Colonic mucosa (tissue), 4 donors: ENCODE results near the gene PADI1. TPM values are rescaled to one million over a fixed set of nuclear protein-coding genes. Genes with fewer than 3 reads are reported as not detected.

Source experiments
- DNase-seq: peaks from one replicate; pipeline ENCODE4 v3.0.0-alpha.2; 2020
- H3K27ac ChIP-seq: fragments of 200-600 bp; one replicate; pipeline ENCODE4 v1.8.0; 2021
- H3K27me3 ChIP-seq: fragments of 200-600 bp; one replicate; pipeline ENCODE4 v1.8.0; 2021
- H3K36me3 ChIP-seq: fragments of 200-600 bp; one replicate; pipeline ENCODE4 v1.8.0; 2021
- H3K4me1 ChIP-seq: fragments of 200-600 bp; one replicate; pipeline ENCODE4 v1.8.0; 2021; ENCODE audit warnings: mild to moderate bottlenecking
- H3K4me3 ChIP-seq: fragments of 200-600 bp; one replicate; pipeline ENCODE4 v1.8.0; 2021
- H3K9ac ChIP-seq, 2 donors: one replicate each; pipeline ENCODE4 v1.7.0; 2013; ENCODE audit warnings: control low read depth in 2 of 2, low read depth in 2 of 2, low read length in 2 of 2
- H3K9me3 ChIP-seq: fragments of 200-600 bp; one replicate; pipeline ENCODE4 v1.8.0; 2021
- CTCF ChIP-seq: fragments of 200-600 bp; IDR thresholded peaks from one replicate; pipeline ENCODE4 v1.8.0; 2022; ENCODE audit warnings: antibody characterized with exemption, mild to moderate bottlenecking
- intact Hi-C: fragments of 100-400 bp; cut with DNase I; formaldehyde crosslinking; loops from one replicate; pipeline ENCODE4 v1.14.1; 2022
- total RNA-seq, 2 donors: library from RNA; stranded (reverse); fragmentation: NEBNext Ultra II Directional in 1 of 2; extraction: Animal tissue kit (Norgen Biotek cat#: 25700) in 1 of 2; gene quantifications; one replicate each; pipeline ENCODE4 v1.2.1, GENCODE V29; 2021
- donor health status: healthy.
- donor health status: DM: no; HTN: no; CAD: no.
- donor health status: DM: no; HTN: no; CAD: no.

PADI1 gene
- total RNA-seq, 2 donors from 2014 or later = 0.47 to 0.50 TPM

DNA sequence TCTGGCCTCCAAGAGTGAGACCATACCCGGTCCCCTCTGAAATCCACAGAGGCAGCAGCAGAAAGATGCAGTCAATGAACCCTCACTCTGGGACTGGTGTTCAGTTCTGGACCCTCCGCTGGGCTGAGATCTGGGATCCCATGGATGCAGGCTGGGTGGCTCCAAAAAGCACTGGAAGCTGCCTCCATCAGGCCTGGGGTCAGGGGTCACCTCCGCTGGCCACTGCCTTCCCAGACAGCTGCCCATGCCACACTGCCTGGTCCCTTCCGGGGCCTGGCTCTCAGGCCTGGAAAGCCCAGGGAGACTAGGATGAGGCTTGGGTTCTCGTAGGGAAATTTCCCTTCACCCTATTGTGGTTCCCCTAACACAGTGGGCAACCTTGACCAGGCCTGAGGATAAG lies 81.7 kb downstream of the PADI1 start:
- Histone ChIP-seq H3K27me3 (no peaks in the 10 kb centered on the region), H3K27ac (no peak overlapping the region), H3K9me3 (no peaks in the 10 kb centered on the region), H3K4me3 (no peak overlapping the region), H3K4me1 (no peaks in the 10 kb centered on the region), H3K9ac (no peak overlapping the region), H3K36me3 (no peaks in the 10 kb centered on the region)
- no peak for TF ChIP-seq CTCF
- intact Hi-C loops = no loop called here
- no peak for DNase-seq

- Histone ChIP-seq H3K36me3 (no peaks in the 10 kb centered on the region), H3K4me1 (no peaks in the 10 kb centered on the region), H3K9me3 (no peaks in the 10 kb centered on the region), H3K4me3 (no peak overlapping the region), H3K27ac (no peak overlapping the region), H3K9ac (no peak overlapping the region), H3K27me3 (no peaks in the 10 kb centered on the region)
- intact Hi-C loops = no loop called here
- no peak for TF ChIP-seq CTCF
- no peak for DNase-seq
Measured at GRCh38 chr1:17287130-17287776, 82.3 kb downstream of the PADI1 start.

DNA sequence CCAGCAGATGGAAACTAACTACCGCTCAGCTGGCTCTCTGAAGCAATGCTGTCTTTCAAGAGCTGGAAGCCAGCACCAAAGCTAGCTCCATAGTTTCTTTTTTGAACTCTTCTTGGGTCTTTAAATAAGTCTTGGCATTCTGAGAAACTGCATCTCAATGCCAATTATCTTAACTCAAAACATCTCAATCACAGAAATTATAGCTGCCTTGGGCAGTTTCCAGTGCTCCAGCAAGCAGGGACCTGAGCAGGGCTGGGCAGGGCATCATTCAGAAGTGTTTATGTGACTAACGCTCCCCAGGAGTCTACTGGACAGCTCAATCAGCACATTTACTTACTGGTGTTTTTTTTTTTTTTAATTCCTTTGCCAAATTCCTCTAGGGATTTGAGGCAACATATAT lies 84.8 kb downstream of the PADI1 start:
- H3K9me3 ChIP-seq = no peaks in the 10 kb centered on the region
- no peak overlapping the region for H3K27ac ChIP-seq
- no peak for TF ChIP-seq CTCF
- no peak for DNase-seq
- no peaks in the 10 kb centered on the region for H3K27me3 ChIP-seq
- no peaks in the 10 kb centered on the region for H3K4me1 ChIP-seq
- H3K9ac ChIP-seq = no peak overlapping the region
- intact Hi-C loops = no loop called here
- H3K36me3 ChIP-seq = no peaks in the 10 kb centered on the region
- H3K4me3 ChIP-seq = no peak overlapping the region

DNA sequence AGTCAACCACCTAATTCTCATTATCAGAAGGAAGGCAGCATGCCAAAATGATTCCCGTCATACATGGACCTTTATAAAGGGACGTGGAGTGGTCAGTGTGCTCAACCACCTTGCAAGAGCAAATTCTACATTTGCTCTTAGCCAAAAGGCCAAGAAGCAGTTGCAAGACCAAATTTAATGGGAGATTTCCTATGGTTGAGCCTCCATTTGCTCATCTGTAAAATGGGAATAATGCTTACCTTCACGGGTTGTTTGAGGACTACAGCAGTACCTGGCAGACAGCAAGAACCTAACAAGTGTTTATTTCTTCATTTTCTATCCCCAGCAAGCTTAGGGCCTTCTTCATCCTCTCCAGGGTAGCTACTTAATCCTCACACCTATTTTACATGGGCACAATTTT lies 85.6 kb downstream of the PADI1 start:
- Histone ChIP-seq H3K9me3 (no peaks in the 10 kb centered on the region), H3K27me3 (no peaks in the 10 kb centered on the region), H3K4me3 (no peak overlapping the region), H3K27ac (no peak overlapping the region), H3K9ac (no peak overlapping the region), H3K36me3 (no peaks in the 10 kb centered on the region), H3K4me1 (no peaks in the 10 kb centered on the region)
- no peak for TF ChIP-seq CTCF
- intact Hi-C loops = no loop called here
- no peak for DNase-seq

DNA sequence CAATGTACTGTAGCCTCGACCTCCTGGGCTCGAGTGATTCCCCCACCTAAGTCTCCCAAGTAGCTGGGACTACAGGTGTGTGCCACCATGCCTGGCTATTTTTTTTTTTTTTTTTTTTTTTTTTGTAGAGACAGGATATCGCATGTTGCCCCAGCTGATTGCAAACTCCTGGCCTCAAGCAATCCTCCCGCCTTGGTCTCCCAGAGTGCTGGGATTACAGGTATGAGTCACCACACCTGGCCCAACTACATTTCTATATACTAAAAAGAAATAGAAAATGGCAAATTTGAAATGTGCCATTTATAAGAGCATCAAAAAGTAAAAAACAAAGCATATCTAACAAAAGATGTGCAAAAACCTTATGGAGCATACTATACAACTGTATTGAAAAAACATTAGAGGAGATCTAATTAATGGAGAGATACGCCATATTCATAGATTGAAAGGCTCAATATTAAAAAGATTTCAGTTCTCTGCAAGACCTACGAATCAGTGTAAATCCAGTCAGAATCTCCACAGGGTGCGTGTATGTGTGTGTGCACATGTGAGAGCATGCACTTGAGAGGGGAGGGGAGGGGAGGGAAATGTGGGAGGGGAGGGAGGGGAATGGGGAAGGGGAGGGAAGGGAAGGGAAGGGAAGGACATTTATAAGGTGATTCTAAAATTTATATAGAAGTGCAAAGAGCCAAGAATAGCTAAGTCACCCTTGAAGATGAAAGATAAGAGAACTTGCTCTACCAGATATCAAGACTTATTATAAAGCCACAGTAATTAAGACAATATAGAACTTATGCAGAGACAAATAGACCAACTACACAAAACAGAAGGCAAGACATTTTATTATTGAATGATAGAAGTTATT lies 87.6 kb downstream of the PADI1 start:
- intact Hi-C loops = no loop called here

More for the DNA sequence above, 87.6 kb downstream of the PADI1 start:
- Histone ChIP-seq H3K4me3 (no peak overlapping the region), H3K27me3 (no peaks in the 10 kb centered on the region), H3K36me3 (no peaks in the 10 kb centered on the region), H3K27ac (no peak overlapping the region), H3K4me1 (no peaks in the 10 kb centered on the region), H3K9me3 (no peaks in the 10 kb centered on the region), H3K9ac (no peak overlapping the region)
- no peak for DNase-seq
- TF ChIP-seq CTCF = no peak
